Measurements from ENCODE around the gene MPHOSPH9. TPM values are rescaled to one million over a fixed set of nuclear protein-coding genes. Genes with fewer than 3 reads are reported as not detected.
A peak's percentile ranks its signal among the peaks of the same experiment; 100 is the strongest.

The MPHOSPH9 gene
- total and polyA plus RNA-seq, 4 donors: 4.9 to 51.0 (median 32.7) TPM

GRCh38 chr12:123167329-123167728, 65.6 kb downstream of the MPHOSPH9 start:
- peaks cover 2 to 15% (median 5%) of the 10 kb centered on the region in 4 donors for H3K36me3 ChIP-seq (ENCODE audit: control insufficient read depth in 4 of 4, insufficient read depth in 3 of 4, low read depth in 1 of 4, low read length in 3 of 4)
- peaks cover 3 to 43% (median 40%) of the 10 kb centered on the region in 4 donors for H3K4me1 ChIP-seq (ENCODE audit: control insufficient read depth in 4 of 4, insufficient read depth in 4 of 4, low read length in 3 of 4)
- H3K9me3 ChIP-seq (ENCODE audit: control insufficient read depth in 4 of 4, low read length in 3 of 4): no peaks in the 10 kb centered on the region
- DNase-seq (ENCODE audit: low spot score): no peak
- TF ChIP-seq ATF3 (IDR thresholded peaks at IDR 0.05) (no peak), REST (IDR thresholded peaks at IDR 0.05) (no peak), TAF1 (conservative IDR thresholded peaks at IDR 0.05) (no peak), HNF4G (IDR thresholded peaks at IDR 0.05) (peak; percentile 73), YY1 (IDR thresholded peaks at IDR 0.05) (no peak), RXRA (IDR thresholded peaks at IDR 0.05) (peak; percentile 59 to 60), EGR1 (IDR thresholded peaks at IDR 0.05; ENCODE audit: low read depth in 2 of 2) (no peak), FOXA2 (IDR thresholded peaks at IDR 0.05) (no peak), RAD21 (IDR thresholded peaks at IDR 0.05) (peak in 1 of 2 donors; percentile 27), CTCF (IDR thresholded peaks at IDR 0.05; ENCODE audit: low read depth, low read length, missing input control) (no peak), FOXA1 (IDR thresholded peaks at IDR 0.05) (no peak), HNF4A (conservative IDR thresholded peaks at IDR 0.05) (peak; percentile 90 to 95), MAX (IDR thresholded peaks at IDR 0.05) (no peak), ZBTB33 (IDR thresholded peaks at IDR 0.05) (no peak), JUND (IDR thresholded peaks at IDR 0.05) (peak in 1 of 2 donors; percentile 10), GABPA (IDR thresholded peaks at IDR 0.05 in 1 of 2, conservative IDR thresholded peaks at IDR 0.05 in 1 of 2) (no peak), SP1 (IDR thresholded peaks at IDR 0.05) (peak; percentile 81), NR2F2 (IDR thresholded peaks at IDR 0.05) (no peak)
- H3K9ac ChIP-seq (ENCODE audit: low read depth in 1 of 2, low read length in 2 of 2): no peak overlapping the region
- 17% methylated on average over 2 of the region's 2 CpGs for WGBS
- H3K27me3 ChIP-seq (ENCODE audit: control insufficient read depth in 4 of 4, insufficient read depth in 4 of 4, low read length in 3 of 4): no peaks in the 10 kb centered on the region
- H3K4me3 ChIP-seq (ENCODE audit: low read depth in 1 of 3, low read length in 3 of 3): no peak overlapping the region
- H3K27ac ChIP-seq (ENCODE audit: low read depth in 1 of 2, low read length in 2 of 2): peak overlapping the region; percentile 6 to 59

All from liver (tissue), 9 donors.